ENCODE measurements around the gene SLC44A4.
"Not testable (repeated sequence)": the region's sequence is repeated elsewhere in the genome, so short reads cannot be mapped to it uniquely, and the experiment has no call there.

Gene SLC44A4

GRCh38 chr6:31838968-31839367 is 39.8 kb downstream of the SLC44A4 start:
- no peak overlapping the region for H3K4me2 ChIP-seq (ENCODE audit: low read length)
- H3K4me1 ChIP-seq (ENCODE audit: low read length): peaks cover 19% of the 10 kb centered on the region
- peaks cover 50% of the 10 kb centered on the region for H3K36me3 ChIP-seq (replicated peaks; ENCODE audit: low read depth, low read length)
- peaks cover 44% of the 10 kb centered on the region for H3K79me2 ChIP-seq (ENCODE audit: low read length)
- H3K4me3 ChIP-seq (ENCODE audit: low read length): no peak overlapping the region
- H3K9ac ChIP-seq (ENCODE audit: low read length): no peak overlapping the region
- no peak overlapping the region for H2AFZ ChIP-seq (ENCODE audit: low read depth, low read length)
- TF ChIP-seq EZH2phosphoT487 (IDR thresholded peaks at IDR 0.05; ENCODE audit: low read depth): no peak
- TF ChIP-seq CTCF (IDR thresholded peaks at IDR 0.05; ENCODE audit: low read depth, low read length): no peak
- peaks cover 12% of the 10 kb centered on the region for H4K20me1 ChIP-seq (ENCODE audit: insufficient read depth, low read length)
- H3K27me3 ChIP-seq (ENCODE audit: low read depth, low read length): no peaks in the 10 kb centered on the region
- no peaks in the 10 kb centered on the region for H3K9me3 ChIP-seq (ENCODE audit: insufficient read depth, low read length)
- H3K27ac ChIP-seq (ENCODE audit: low read length): no peak overlapping the region

DNA sequence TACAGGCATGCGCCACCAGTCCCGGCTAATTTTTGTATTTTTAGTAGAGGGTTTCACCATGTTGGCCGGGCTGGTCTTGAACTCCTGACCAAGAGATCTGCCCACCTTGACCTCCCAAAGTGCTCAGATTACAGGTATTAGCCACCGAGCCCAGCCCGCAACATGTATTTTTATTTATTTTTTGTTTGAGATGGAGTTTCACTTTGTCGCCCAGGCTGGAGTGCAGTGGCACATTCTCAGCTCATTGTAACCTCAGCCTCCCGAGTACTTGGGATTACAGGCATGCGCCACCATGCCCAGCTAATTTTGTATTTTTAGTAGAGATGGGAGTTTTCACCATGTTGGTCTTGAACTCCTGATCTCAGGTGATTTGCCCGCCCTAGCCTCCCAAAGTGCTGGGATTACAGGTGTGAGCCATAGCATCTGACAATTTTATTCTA is 40.7 kb downstream of the SLC44A4 start:
- H3K9me3 ChIP-seq (ENCODE audit: insufficient read depth, low read length); H3K27me3 ChIP-seq (ENCODE audit: low read depth, low read length); H3K9ac ChIP-seq (ENCODE audit: low read length); H3K27ac ChIP-seq (ENCODE audit: low read length); H2AFZ ChIP-seq (ENCODE audit: low read depth, low read length); H3K4me3 ChIP-seq (ENCODE audit: low read length): not testable (repeated sequence)
- Histone ChIP-seq H3K4me1 (ENCODE audit: low read length) (peaks cover 23% of the 10 kb centered on the region), H4K20me1 (ENCODE audit: insufficient read depth, low read length) (peaks cover 12% of the 10 kb centered on the region), H3K79me2 (ENCODE audit: low read length) (peaks cover 44% of the 10 kb centered on the region), H3K36me3 (replicated peaks; ENCODE audit: low read depth, low read length) (peaks cover 50% of the 10 kb centered on the region), H3K4me2 (ENCODE audit: low read length) (peak overlapping the region; percentile 97; the same call in 1 of the 2 replicates)

DNA sequence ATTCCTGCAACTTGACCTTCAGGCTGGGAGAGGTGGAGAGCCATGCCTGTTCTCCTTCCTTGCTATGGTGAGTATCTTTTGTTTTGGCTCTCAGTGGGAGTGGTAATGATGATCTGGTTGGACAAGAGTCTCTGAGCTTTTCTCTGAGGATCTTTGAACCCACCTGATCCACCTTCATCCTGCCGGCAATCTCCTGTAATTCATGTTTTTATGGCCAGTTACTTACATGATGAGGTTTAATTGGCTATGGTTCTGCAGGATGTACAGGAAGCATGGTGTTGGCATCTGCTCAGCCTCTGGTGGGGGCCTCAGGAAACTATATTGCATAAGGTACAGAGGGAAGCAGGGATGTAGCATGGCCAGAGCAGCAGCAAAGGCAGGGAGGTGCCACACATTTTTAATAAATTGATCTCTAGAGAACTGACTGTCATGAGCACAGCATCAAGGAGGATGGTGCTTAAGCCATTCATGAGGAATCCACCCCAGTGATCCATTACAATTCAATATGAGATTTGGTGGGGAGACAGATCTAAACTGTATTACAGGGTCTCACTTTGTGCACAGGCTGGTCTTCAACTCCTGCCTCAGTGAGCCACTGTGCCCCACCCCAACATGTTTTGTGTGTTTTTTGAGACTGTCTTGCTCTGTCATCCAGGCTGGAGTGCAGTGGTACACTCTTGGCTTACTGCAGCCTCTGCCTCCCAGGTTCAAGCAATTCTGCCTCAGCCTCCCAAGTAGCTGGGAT is 41.3 kb downstream of the SLC44A4 start:
- peak overlapping the region; percentile 98 for H3K4me3 ChIP-seq (ENCODE audit: low read length)
- H3K27ac ChIP-seq (ENCODE audit: low read length): peak overlapping the region; percentile 88
- H3K4me1 ChIP-seq (ENCODE audit: low read length): peaks cover 29% of the 10 kb centered on the region
- no peaks in the 10 kb centered on the region for H3K27me3 ChIP-seq (ENCODE audit: low read depth, low read length)
- H3K4me2 ChIP-seq (ENCODE audit: low read length): peak overlapping the region; percentile 97
- H3K79me2 ChIP-seq (ENCODE audit: low read length): peaks cover 44% of the 10 kb centered on the region
- H2AFZ ChIP-seq (ENCODE audit: low read depth, low read length): no peak overlapping the region
- H4K20me1 ChIP-seq (ENCODE audit: insufficient read depth, low read length): peaks cover 12% of the 10 kb centered on the region
- 0 out of 2 replicates have a peak overlapping the region, but pooled peaks have one; percentile 99 for H3K9ac ChIP-seq (ENCODE audit: low read length)
- TF ChIP-seq CTCF (IDR thresholded peaks at IDR 0.05; ENCODE audit: low read depth, low read length) (no peak), EZH2phosphoT487 (IDR thresholded peaks at IDR 0.05; ENCODE audit: low read depth) (no peak)
- H3K9me3 ChIP-seq (ENCODE audit: insufficient read depth, low read length): no peaks in the 10 kb centered on the region
- peaks cover 50% of the 10 kb centered on the region for H3K36me3 ChIP-seq (replicated peaks; ENCODE audit: low read depth, low read length)

GRCh38 chr6:31836474-31837368 is 42.1 kb downstream of the SLC44A4 start:
- peak overlapping the region; percentile 99 for H3K9ac ChIP-seq (ENCODE audit: low read length)
- peaks cover 12% of the 10 kb centered on the region for H4K20me1 ChIP-seq (ENCODE audit: insufficient read depth, low read length)
- H3K9me3 ChIP-seq (ENCODE audit: insufficient read depth, low read length): no peaks in the 10 kb centered on the region
- peaks cover 48% of the 10 kb centered on the region for H3K36me3 ChIP-seq (replicated peaks; ENCODE audit: low read depth, low read length)
- H2AFZ ChIP-seq (ENCODE audit: low read depth, low read length): no peak overlapping the region
- peaks cover 29% of the 10 kb centered on the region for H3K4me1 ChIP-seq (ENCODE audit: low read length)
- peak overlapping the region; percentile 98 for H3K4me3 ChIP-seq (ENCODE audit: low read length)
- H3K4me2 ChIP-seq (ENCODE audit: low read length): peak overlapping the region; percentile 97
- TF ChIP-seq EZH2phosphoT487 (IDR thresholded peaks at IDR 0.05; ENCODE audit: low read depth) (no peak), CTCF (IDR thresholded peaks at IDR 0.05; ENCODE audit: low read depth, low read length) (no peak)
- peaks cover 44% of the 10 kb centered on the region for H3K79me2 ChIP-seq (ENCODE audit: low read length)
- H3K27ac ChIP-seq (ENCODE audit: low read length): peak overlapping the region; percentile 88
- no peaks in the 10 kb centered on the region for H3K27me3 ChIP-seq (ENCODE audit: low read depth, low read length)

Data from OCI-LY3 (cell line).